H1 (cell line): ENCODE results near the gene NAT9.

Source experiments
- CTCF ChIP-seq, 3 experiments: IDR thresholded peaks; 1 replicate in 2 of 3; 2 replicates in 1 of 3; pipeline versions ENCODE4 v1.5.1 to v1.6.1; 2011; ENCODE audit warnings: low read length in 3 of 3, mild to moderate bottlenecking in 3 of 3, inconsistent platforms in 2 of 3, low read depth in 1 of 3, moderate library complexity in 1 of 3; ENCODE audit not compliant: insufficient read depth in 1 of 3; ENCODE audit errors: control extremely low read depth in 1 of 3
- ZNF274 ChIP-seq: IDR thresholded peaks from 2 replicates; pipeline ENCODE4 v1.7.0; 2012; ENCODE audit warnings: low read length, borderline replicate concordance; ENCODE audit errors: extremely low read depth

GRCh38 chr17:74736513-74737298, 39.4 kb downstream of the NAT9 start, which contains the start of gene RAB37:
- TF ChIP-seq CTCF (IDR thresholded peaks at IDR 0.05; ENCODE audit: control extremely low read depth in 1 of 3, insufficient read depth in 1 of 3, low read depth in 1 of 3, low read length in 3 of 3): peak; percentile 41 to 64 (median 60)
- no peak for TF ChIP-seq ZNF274
